ENCODE measurements around the gene VSIG10. TPM values are rescaled to one million over a fixed set of nuclear protein-coding genes. Genes with fewer than 3 reads are reported as not detected.

Gene VSIG10
- polyA plus RNA-seq, 3 donors, result 1.5 to 2.3 (median 1.5) TPM

DNA sequence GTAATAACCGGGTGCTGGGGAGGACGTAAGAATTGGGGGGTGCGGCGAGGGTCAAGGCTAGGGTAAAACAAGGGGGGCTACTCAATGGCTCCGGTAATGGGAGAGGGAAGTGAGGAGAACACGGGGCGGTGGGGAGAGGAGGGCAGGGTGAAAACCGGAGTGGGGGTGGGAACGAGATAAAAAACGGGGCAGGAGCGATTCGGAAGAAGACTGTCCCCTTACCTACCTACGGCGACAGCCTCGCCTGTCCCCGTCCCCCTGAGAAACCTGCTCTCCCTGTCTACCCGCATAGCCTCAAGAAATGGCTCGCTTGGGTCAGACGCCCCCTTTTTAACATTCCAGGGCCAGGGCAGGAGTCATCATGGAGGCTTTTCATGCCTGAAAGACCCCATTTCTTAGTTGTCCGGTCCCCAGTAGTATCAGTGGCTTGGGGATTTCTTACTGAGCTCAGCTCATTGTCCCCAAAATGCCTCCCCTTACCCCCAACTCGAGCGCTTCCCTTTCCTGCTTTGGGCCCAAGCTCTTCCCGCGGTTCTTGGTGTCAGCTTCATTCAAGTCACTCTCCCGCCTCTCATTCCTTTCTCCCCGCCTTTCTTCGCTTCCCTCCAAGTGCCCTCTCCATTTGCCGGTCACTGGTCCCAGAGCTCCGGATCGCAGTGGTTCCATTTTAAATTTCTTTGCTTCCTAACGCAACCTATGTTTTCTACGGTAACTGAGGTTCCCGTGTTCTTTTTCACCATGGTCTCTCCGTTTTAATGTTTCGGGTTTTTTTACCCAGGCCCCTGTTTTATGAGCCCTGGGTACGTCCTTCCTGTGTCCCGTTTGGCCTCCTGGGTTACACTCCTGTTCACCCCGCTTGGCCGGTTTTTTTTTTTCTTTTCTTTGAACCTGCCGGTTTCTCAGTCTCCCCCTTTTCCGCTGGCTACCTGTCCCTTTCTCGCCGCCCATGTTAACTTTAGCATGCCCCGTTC, 41.7 kb downstream of the VSIG10 start:
- Histone ChIP-seq H3K27ac (ENCODE audit: low read depth in 1 of 2, low read length in 2 of 2) (peak overlapping the region; percentile 58 to 84), H2AFZ (ENCODE audit: insufficient read depth, low read depth, low read length, poor library complexity, severe bottlenecking) (peak overlapping the region; percentile 95), H3K4me2 (replicated peaks; ENCODE audit: extremely low read depth, low read length, poor library complexity, severe bottlenecking) (peak overlapping the region; percentile 99), H3K9ac (ENCODE audit: insufficient read depth, low read length, poor library complexity, severe bottlenecking) (peak overlapping the region; percentile 77), H3K9me3 (replicated peaks in 1 of 2; ENCODE audit: control insufficient read depth in 1 of 2, insufficient read depth in 1 of 2, low read length in 2 of 2) (no peaks in the 10 kb centered on the region), H3K36me3 (replicated peaks in 1 of 2; ENCODE audit: control insufficient read depth in 1 of 2, insufficient read depth in 2 of 2, low read length in 2 of 2) (no peaks in the 10 kb centered on the region), H3K4me1 (ENCODE audit: control insufficient read depth in 1 of 2, insufficient read depth in 2 of 2, low read length in 2 of 2) (peaks cover 50 to 57% of the 10 kb centered on the region in 2 donors), H3K79me2 (ENCODE audit: insufficient read depth, low read length) (peaks cover 44% of the 10 kb centered on the region), H4K20me1 (ENCODE audit: insufficient read depth, low read length) (no peaks in the 10 kb centered on the region), H3K27me3 (ENCODE audit: control insufficient read depth in 2 of 2, insufficient read depth in 2 of 2, low read length in 2 of 2) (no peaks in the 10 kb centered on the region), H3K4me3 (replicated peaks in 1 of 3; ENCODE audit: low read depth in 2 of 3, low read length in 3 of 3) (peak overlapping the region; percentile 88 to 99 (median 95))
- TF ChIP-seq, protein P1, sequence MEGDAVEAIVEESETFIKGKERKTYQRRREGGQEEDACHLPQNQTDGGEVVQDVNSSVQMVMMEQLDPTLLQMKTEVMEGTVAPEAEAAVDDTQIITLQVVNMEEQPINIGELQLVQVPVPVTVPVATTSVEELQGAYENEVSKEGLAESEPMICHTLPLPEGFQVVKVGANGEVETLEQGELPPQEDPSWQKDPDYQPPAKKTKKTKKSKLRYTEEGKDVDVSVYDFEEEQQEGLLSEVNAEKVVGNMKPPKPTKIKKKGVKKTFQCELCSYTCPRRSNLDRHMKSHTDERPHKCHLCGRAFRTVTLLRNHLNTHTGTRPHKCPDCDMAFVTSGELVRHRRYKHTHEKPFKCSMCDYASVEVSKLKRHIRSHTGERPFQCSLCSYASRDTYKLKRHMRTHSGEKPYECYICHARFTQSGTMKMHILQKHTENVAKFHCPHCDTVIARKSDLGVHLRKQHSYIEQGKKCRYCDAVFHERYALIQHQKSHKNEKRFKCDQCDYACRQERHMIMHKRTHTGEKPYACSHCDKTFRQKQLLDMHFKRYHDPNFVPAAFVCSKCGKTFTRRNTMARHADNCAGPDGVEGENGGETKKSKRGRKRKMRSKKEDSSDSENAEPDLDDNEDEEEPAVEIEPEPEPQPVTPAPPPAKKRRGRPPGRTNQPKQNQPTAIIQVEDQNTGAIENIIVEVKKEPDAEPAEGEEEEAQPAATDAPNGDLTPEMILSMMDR (IDR thresholded peaks at IDR 0.05), result no peak
- intact Hi-C loops (cut with micrococcal nuclease), result loop anchor here (5.0 to 10.0 kb wide), 2 partner anchors 45 to 313 kb away; partner anchors contain the start of genes RFC5 (in 2 of the 2), SUDS3 (in 1 of the 2) and TAOK3 (in 1 of the 2)
- Mint-ChIP-seq H3K4me1 (peaks cover 52% of the 10 kb centered on the region), H3K27me3 (ENCODE audit: low read depth in 3 of 3) (peaks cover 5 to 10% (median 6%) of the 10 kb centered on the region in 3 donors), H3K36me3 (peaks cover 0 to 13% of the 10 kb centered on the region in 2 donors), H3K9me3 (no peaks in the 10 kb centered on the region), H3K4me3 (peak overlapping the region; percentile 96 to 99), H3K27ac (peak overlapping the region; percentile 64 to 96 (median 90))
- peak in 2 of 3 donors; percentile 10 to 20 for DNase-seq
- under 1% methylated on average over 36 of the region's 44 CpGs for WGBS (ENCODE audit: insufficient coverage)

All from CD14-positive monocyte (primary cell).